Measurements from ENCODE around the gene IRX4.

The IRX4 gene

DNA sequence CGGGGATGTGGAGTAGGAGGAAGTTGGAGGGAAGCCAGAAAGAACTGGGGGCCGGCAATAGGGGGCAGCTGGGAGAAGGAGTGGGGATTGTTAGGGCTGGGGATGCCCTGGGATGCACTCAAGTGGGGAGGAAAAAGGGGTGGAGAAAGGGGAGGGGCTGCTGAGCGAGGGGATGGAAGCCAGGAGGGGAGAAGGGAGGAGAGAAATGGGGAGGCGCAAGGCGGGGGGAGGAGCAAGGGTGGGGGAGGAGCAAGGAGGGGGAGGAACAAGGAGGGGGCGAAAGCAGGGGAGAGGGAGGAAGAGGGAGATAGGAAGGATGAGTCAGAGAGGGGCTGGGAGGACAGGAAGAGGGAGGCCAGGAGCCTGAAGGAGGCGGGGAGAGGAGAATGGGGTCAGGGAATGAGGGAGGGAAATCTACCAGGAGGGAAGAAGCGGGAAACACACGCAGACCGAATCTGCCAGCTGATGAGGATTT lies 1.6 kb downstream of the IRX4 start:
- DNase-seq (ENCODE audit: low read depth, low spot score), result no peak
- CTCF ChIA-PET, result no interaction called here
- no peak for TF ChIP-seq CTCF (IDR thresholded peaks at IDR 0.05; ENCODE audit: insufficient read depth, low read length, missing control alignments)

GRCh38 chr5:1880377-1881025 lies 2.2 kb downstream of the IRX4 start:
- no peak overlapping the region for H3K4me3 ChIP-seq (ENCODE audit: low read depth, low read length)
- CTCF ChIA-PET, result no interaction called here
- DNase-seq (ENCODE audit: low read depth, low spot score), result no peak
- no peak for TF ChIP-seq CTCF (IDR thresholded peaks at IDR 0.05; ENCODE audit: insufficient read depth, low read length, missing control alignments)
- POLR2A ChIA-PET, result no interaction called here

More for the DNA sequence above, 1.6 kb downstream of the IRX4 start:
- POLR2A ChIA-PET, result no interaction called here
- H3K4me3 ChIP-seq (ENCODE audit: low read depth, low read length), result no peak overlapping the region

DNA sequence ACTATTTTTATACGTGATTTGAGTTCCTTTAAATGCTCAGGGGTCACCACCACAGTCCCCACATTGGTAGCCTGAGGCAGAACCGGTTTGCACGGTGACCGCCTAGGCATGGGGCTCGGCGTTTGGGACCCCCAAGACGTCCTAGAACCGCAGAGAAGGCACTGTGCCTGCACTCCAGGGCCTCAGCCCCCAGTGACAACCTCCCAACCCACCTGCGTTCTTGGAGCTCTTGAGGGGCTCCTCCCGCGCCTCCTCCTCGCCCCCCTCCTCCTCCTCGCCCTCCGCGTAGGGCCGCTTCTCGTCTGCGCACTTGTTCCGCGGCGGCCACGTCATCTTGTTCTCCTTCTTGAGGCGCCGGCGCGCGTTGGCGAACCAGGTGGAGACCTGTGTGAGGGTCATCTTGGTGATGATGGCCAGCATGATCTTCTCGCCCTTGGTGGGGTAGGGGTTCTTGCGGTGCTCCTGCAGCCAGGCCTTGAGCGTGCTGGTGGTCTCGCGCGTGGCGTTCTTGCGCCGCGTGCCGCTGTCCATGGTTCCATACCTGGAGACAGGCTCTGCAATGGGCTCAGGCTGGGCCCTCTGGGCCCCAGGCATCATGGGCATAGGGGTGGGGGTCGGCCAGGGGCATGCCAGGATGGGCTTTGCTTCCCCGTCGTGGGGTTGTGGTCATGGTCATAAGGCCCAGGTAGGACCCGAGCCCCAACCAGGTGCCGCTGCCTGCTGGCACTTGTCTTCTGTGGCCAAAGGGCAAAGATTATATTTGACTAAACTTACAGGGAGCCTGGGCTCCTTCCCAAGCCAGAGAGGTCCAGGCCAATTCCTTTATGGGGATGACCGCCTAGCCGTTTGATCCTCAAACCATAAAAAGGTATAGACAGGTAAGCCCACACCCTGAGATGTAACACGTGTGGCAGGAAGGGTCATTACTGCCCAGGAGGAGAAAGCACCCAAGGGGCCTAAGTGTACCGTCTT lies 3.1 kb downstream of the IRX4 start:
- no peak overlapping the region for H3K4me3 ChIP-seq (ENCODE audit: low read depth, low read length)
- ChIA-PET POLR2A (no interaction called here), CTCF (no interaction called here)
- no peak for DNase-seq (ENCODE audit: low read depth, low spot score)
- TF ChIP-seq CTCF (IDR thresholded peaks at IDR 0.05; ENCODE audit: insufficient read depth, low read length, missing control alignments), result no peak

- no peak for TF ChIP-seq CTCF (IDR thresholded peaks at IDR 0.05; ENCODE audit: insufficient read depth, low read length, missing control alignments)
- CTCF ChIA-PET, result no interaction called here
- no peak for DNase-seq (ENCODE audit: low read depth, low spot score)
- no peak overlapping the region for H3K4me3 ChIP-seq (ENCODE audit: low read depth, low read length)
- POLR2A ChIA-PET, result no interaction called here
Observed at GRCh38 chr5:1878050-1878849, 4.5 kb downstream of the IRX4 start.

DNA sequence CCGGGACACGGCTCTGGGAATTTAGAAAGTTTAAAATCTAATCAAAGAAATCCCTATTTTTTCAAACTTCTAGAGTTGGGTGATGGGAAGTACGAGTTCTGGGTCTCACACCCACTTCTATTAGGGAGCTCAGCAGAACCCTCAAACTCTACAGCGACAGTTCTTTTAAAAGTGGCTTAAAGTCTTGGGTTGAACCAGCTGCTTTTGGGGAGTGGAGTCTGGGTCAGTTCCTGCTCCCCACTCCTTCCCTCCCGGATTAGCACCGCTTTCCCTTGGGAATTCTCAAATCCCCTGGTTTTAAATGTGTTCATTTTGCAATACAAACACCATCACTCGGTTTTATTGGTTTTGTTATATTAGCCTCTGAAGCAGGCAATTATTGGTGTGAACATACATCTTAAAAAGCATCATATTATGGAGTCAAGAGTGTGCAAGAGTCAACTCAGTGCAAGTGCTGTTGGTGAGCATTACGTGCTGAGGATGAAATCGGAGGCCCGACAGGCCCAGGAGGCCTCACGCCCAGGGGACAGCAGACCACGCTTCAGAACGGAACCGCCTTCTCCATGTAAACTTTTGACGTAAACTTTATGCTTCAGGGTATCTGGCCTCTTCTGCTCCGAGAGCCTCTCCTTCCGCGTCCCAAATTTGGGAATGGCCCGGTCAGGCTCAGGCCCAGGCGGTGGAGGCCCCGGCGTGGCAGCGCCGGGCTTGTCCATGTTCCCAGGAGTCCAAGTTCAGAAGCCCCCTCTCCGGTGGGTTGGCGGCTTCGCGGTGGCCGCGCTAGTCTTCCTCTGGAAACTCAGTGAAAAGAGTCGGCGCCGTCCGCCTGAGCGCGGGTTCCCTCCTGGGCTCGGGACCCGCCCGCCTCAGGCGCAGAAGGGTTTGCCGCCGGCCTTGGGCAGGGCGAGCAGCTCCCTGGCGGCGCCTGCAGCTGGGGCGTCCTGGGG lies 5.3 kb downstream of the IRX4 start:
- no peak overlapping the region for H3K4me3 ChIP-seq (ENCODE audit: low read depth, low read length)
- CTCF ChIA-PET, result no interaction called here
- no peak for DNase-seq (ENCODE audit: low read depth, low spot score)
- TF ChIP-seq CTCF (IDR thresholded peaks at IDR 0.05; ENCODE audit: insufficient read depth, low read length, missing control alignments), result no peak
- POLR2A ChIA-PET, result no interaction called here
